Skeletal muscle cell (primary cell): ENCODE data around the gene C3orf52.
A peak's percentile ranks its signal among the peaks of the same experiment; 100 is the strongest.

ENCODE experiments used
- DNase-seq: peaks from one replicate; pipeline ENCODE4 v3.0.0-alpha.2; 2010; ENCODE audit warnings: low read depth
- H3K4me3 ChIP-seq: 2 replicates; pipeline ENCODE4 v1.5.1; 2011; ENCODE audit warnings: low read depth, mild to moderate bottlenecking, control low read depth, low read length, moderate library complexity

The C3orf52 gene

DNA sequence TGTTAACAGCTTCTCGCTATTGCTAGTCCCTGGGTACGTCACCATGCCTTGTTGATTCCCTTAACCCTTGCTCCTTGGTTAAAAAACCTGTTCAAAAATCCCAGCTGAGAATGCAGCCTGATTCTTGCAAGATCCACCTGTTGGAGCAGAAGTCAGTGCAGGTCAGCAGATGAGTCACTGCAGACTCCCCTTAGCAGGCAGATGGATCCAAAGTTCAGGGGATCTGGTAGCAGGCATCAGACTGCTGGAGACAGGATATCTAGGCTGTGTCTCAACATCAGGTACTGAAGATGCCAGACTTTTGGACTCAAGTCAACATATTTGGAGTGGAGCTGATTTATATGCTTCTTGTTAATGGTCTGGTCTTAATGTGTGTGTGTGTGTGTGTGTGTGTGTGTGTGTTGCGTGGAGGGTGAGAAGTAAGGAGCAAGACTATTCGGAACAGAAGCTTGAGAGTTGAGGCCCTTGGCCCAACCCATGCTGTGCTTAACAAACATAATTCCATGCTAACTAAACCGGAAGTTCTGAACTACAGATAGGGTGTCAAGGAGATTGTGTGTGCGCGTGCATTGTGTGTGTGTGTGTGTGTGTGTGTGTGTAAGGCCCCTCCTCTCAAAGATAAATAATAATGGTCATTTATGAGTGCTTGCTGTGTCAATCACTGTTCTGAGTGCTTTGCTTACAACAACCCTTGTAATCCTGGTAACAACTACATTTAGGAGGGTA is 1.0 kb upstream of the C3orf52 start:
- H3K4me3 ChIP-seq, result no peak overlapping the region
- no peak for DNase-seq

GRCh38 chr3:112085735-112086075 is 484 bp upstream of the C3orf52 start:
- no peak for DNase-seq
- peak overlapping the region; percentile 61 for H3K4me3 ChIP-seq

GRCh38 chr3:112086875-112087524 is 811 bp downstream of the C3orf52 start:
- DNase-seq, result no peak
- peak overlapping the region; percentile 61 for H3K4me3 ChIP-seq

- H3K4me3 ChIP-seq, result no peak overlapping the region
- DNase-seq, result no peak
Measured at GRCh38 chr3:112087746-112088145, 1.6 kb downstream of the C3orf52 start.

DNA sequence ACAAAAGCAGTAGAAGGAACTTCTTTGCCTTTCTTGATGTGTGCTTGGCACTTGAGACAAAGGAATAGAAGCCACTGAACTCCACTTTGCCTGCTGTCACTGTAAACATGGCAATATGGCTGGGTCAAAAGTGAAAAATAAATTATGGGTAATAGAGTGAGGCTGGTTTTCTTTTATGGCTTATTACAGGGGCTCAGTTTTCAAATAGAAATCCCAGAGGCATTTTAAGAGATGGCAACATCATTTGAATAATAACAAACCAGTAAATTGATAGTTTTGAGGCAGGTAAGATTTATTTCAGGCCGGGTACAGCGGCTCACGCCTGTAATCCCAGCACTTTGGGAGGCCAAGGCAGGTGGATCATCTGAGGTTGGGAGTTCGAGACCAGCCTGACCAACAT is 2.8 kb downstream of the C3orf52 start:
- H3K4me3 ChIP-seq, result no peak overlapping the region
- DNase-seq, result no peak

GRCh38 chr3:112089956-112090886 is 4.0 kb downstream of the C3orf52 start:
- H3K4me3 ChIP-seq, result no peak overlapping the region
- DNase-seq, result no peak

- no peak for DNase-seq
- H3K4me3 ChIP-seq, result no peak overlapping the region
Measured at GRCh38 chr3:112090887-112091586, 4.8 kb downstream of the C3orf52 start.

DNA sequence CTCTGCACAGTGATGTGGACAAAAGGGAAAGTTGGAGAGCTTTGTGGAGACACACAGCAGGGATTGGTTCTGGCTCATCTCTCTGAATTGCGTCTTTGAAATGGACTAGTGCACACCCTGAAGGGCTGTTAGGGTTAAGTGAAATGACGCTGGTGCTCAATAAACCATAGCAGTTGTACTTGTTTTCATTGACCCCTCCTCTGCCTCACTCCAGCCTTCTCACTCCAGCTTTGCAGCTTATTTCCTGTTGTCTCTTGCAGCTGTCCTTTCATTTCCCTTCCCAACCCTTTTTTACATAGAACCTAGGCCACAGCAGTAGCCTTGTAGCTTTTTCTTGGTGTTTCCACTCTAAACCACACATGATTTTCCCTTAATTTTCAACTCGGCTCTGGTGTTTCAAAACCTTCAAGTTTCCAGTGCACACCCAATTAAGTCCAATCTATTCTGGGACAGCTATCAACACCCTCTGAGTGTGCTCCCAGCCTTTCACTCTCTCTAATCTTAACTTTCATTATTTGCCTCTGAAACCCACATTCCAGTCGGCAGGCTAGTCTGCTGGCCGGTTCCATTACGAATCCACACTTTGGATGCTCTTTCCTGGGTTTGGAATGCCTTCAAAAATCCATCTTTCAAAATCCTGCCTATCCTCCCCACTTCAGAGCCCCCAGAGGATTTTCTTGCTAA is 6.4 kb downstream of the C3orf52 start:
- DNase-seq, result no peak
- no peak overlapping the region for H3K4me3 ChIP-seq

DNA sequence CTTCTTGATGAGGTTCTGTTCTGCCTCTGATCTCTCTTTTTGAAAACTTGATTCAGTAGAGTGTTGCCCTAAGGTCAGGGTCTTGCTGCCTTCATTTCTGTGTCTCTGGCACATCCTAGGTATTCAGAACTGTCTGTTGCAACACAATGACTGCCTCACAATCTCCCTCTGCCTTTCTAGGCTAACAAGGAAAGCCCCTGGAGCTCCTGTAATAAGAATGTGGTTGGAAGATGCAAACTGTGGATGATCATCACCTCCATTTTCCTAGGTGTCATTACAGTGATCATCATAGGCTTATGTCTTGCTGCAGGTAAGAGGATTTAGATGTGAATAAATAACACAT is 7.0 kb downstream of the C3orf52 start:
- H3K4me3 ChIP-seq, result no peak overlapping the region
- DNase-seq, result no peak

DNA sequence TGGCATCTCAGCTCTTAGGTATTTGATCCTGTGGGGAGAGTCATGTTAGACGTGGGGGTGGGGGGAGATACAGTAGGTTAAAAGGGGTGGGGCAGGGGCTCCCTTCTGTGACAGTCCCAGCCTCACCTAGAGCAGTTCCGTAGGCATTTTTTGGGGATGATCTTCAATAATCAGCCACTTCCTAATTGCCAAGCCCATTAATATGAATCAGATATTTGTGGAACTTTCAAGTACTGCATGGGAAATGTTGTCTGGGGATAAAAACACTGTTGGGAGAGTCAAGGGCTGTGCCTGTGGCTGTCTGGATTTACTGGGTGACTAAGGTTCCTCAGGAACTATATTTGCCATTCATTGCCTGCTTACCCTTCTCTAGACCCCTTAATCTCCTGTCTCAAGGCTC is 9.5 kb downstream of the C3orf52 start:
- no peak overlapping the region for H3K4me3 ChIP-seq
- DNase-seq, result no peak

DNA sequence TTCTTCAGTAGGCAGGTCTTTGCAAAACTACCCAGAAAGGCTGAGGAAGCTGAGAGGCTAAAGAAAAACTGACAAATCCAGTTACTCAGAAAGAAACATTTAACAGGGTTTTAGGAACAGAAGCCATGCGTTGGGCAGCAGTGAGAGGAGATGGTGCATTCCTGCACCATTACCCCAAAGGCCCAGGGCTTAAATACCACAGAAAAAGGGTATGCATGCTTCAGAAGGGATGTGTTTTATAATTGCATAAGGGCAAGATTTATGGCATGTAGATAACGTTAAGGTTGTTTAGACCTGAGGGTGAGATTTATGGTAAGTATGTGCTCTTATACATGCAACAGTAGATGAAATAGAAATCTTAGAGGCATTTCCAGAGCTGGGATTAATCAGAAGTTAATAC is 10.0 kb downstream of the C3orf52 start:
- no peak overlapping the region for H3K4me3 ChIP-seq

DNA sequence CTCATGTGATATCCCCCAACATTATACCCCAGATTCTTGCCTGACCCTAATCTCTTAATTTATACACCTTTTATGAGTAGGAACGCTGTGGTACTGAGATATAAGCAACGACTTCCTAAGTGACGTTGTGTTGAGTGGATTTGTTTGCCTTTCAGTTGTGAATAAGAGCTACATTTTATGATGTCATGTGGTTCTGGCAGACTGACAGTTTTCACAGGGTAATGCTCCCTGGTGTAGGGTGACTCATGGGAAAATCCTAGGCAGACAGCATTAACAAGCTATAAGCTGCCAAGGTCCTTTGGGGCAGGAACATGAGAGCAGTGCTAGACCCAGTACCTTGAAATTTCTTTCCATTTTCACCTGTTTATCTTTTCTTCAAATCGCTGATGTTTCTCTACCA is 11.2 kb downstream of the C3orf52 start:
- DNase-seq, result peak; percentile 98
- H3K4me3 ChIP-seq, result no peak overlapping the region

More for the DNA sequence above, 10.0 kb downstream of the C3orf52 start:
- no peak for DNase-seq

- peak; percentile 87 for DNase-seq
- H3K4me3 ChIP-seq, result no peak overlapping the region
Measured at GRCh38 chr3:112101916-112102315, 15.7 kb downstream of the C3orf52 start.

GRCh38 chr3:112104774-112105173 is 18.6 kb downstream of the C3orf52 start:
- DNase-seq, result no peak
- H3K4me3 ChIP-seq, result no peak overlapping the region

DNA sequence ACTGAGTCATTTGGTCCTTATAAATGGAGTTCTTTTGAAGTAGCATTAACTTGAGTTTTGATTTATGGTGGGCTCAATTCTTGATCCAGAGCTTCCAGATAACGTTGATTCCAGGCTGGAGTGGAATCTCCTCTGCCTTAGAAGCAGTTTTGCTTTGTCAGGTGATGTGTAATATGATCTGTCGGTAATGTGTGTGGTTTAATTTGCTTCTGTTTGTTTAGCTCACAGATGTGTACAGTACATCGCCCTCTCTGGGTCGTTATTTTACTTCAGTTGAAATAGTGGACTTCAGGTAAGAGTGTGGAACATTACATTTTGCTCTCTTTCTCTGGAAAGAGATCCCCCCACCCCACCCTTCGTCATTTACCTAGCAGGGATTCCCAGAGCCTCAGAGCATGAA is 23.1 kb downstream of the C3orf52 start:
- no peak for DNase-seq
- H3K4me3 ChIP-seq, result no peak overlapping the region

GRCh38 chr3:112111785-112112402 is 25.7 kb downstream of the C3orf52 start:
- no peak for DNase-seq
- no peak overlapping the region for H3K4me3 ChIP-seq

GRCh38 chr3:112114576-112115160 is 28.5 kb downstream of the C3orf52 start:
- no peak overlapping the region for H3K4me3 ChIP-seq
- DNase-seq, result no peak

DNA sequence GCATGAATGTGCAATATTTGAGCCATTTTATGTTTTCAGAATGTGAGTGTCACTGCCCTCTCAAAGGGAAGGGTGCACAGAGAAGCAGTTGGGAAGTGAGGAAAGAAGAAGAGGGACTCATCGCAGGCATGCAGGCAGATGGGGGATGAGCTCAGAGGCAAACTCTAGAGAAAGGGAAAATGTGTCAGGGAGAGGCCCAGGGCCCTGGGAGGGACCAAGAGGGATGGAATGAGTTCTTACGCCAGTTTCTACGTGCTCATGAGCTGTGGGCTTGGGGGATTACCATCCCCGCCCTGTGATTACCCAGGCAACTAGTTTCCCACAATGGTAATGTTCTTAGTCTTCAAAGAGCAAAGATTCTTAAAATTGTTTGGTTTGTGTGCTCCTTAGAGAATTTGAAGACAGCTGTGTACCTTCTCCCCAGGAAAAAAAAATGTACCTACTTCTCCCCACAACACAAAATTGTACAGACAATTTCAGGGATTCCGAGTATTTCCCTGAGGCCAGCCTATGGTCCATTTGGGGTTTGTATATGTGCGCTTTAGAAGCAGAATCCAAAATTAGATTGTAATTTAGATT is 29.1 kb downstream of the C3orf52 start:
- no peak for DNase-seq
- H3K4me3 ChIP-seq, result no peak overlapping the region
